Hematopoietic multipotent progenitor cell treated with erythropoietin and hydrocortisone succinate and interleukin-3 and kit ligand, for 4 days (in vitro differentiated cells): ENCODE data around the gene PCDHAC2.

ENCODE experiments used
- DNase-seq: peaks from one replicate; pipeline ENCODE4 v3.0.0-alpha.2; 2015

Gene PCDHAC2

GRCh38 chr5:140988100-140988499 is 21.8 kb downstream of the PCDHAC2 start:
- DNase-seq, result no peak

DNA sequence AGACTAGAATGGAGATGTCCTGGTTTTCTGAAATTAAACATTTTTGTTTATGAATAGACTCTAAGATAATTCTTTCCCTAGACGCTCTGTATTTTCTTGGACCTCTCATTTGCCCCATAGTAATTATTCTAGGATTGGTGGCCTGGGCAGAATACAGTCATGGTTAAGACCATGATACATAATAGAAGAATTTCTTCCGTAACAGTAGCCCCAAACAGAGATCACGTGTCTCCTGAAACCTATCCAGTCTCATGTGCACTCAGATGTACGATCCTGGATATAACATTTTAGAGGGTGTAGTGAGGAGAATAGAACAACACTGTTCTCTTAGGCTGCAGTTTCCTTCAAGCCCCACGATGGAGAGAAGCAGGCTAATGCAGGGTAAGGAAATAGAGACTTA is 22.3 kb downstream of the PCDHAC2 start:
- DNase-seq, result no peak

- DNase-seq, result no peak
Measured at GRCh38 chr5:140989254-140990020, 23.2 kb downstream of the PCDHAC2 start.

DNA sequence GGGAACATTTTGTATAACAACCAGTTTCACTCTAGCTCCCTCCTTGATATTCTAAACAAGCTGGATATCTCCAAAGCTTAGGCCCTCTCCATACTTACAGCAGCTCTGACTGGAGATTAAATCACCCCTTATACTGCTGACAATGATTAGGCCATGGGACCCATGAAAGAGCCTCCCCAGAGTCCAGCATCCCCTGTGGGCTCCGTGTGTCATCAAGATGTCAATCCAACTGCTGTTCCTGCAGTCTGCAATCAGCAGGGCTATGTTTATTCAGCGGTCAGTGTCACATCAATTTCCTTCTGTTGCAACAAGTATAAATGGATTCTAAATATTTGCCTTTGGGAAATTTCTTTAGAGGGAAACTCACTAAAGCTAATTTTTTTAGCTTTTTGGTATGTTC is 26.6 kb downstream of the PCDHAC2 start:
- DNase-seq, result no peak

GRCh38 chr5:140996060-140996459 is 29.8 kb downstream of the PCDHAC2 start:
- DNase-seq, result no peak

DNA sequence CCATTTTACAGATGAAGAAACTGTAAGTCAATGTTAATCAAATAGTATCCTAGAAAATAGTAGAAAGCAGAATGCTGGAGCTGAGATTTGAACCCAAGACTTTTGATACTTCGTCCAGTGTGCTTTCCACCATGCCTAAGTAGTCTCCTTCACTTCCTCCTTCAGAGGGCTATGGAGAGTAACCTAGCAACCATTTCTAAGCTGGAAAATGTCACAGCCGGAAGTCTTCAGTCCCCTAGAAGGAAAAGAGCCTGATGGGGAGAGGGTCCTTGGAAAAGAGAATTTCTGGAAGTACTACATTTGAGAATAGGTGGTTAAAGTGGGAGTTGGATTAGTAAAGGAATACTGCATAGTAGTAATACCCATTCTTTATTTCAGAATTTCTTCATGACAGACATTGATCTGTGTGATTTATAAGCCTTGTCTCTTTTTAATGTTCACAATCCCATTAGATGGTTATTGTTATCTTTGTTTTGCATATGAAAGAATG is 32.7 kb downstream of the PCDHAC2 start:
- DNase-seq, result no peak

DNA sequence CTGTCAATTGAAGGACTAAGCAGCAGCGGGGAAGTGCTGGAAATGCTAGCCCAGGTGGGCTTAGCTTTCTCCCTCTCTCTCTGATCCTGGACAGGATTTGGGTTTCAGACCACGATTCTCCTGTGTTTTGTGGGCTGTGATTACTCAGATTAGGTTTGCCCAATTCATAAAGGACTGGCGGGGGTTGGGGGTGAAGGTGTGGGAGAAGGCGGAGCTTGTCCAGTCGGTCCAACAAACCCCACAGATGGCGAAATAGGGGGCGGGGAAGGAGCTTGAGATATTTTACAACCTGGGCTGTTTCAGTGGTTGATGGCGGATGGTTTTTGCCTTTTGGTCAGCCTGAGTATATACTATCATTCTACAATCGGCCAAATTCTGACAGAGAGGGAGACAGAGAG is 35.2 kb downstream of the PCDHAC2 start:
- no peak for DNase-seq

- no peak for DNase-seq
Measured at GRCh38 chr5:141001844-141002604, 35.7 kb downstream of the PCDHAC2 start.

GRCh38 chr5:141002605-141002965 is 36.3 kb downstream of the PCDHAC2 start:
- no peak for DNase-seq

- no peak for DNase-seq
Measured at GRCh38 chr5:141003031-141003430, 36.8 kb downstream of the PCDHAC2 start.

GRCh38 chr5:141003791-141004611 is 37.7 kb downstream of the PCDHAC2 start:
- DNase-seq, result no peak

- DNase-seq, result no peak
Measured at GRCh38 chr5:141007791-141008190, 41.5 kb downstream of the PCDHAC2 start.

DNA sequence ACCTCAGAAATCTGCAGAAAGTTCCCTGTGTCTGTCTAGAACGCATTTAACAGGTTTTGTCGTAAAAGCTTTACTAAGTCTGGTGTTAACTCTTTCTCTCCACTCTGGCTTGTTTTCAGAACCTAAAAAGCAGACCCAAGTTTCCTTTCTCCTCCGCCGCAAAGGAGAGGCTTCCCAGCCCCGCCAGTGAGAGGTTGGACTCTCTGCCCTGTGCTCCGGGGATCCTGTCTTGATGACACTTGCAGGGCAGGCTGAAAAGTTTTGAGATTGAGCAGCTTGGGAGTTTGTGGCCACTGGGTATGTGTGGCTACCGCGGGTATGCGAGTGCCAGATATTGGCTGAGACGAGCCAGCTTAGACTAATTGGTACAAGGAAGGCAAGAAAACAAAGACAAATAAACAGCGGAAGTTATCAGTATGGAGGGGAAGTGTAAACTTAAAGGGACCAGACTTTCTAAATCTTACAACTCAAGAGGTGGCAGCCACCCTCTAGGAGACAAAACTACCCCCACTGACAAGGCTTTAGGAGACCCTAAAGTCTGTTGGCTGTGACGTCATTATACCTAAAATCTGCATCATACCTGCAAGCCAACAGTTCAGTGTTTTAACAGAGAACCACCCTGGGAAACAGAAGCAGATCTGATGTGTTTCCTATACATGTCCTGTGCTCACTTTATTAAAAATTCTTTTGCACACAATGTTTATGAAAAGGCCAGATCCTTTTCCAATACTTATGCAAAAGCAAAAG is 43.9 kb downstream of the PCDHAC2 start:
- DNase-seq, result no peak

GRCh38 chr5:141017943-141018342 is 51.7 kb downstream of the PCDHAC2 start:
- no peak for DNase-seq
